Sigmoid colon (tissue), 4 donors: ENCODE data around the gene IRGC.

ENCODE experiments used
- EP300 ChIP-seq, 4 donors: sonication (generic); formaldehyde crosslinking; IDR thresholded peaks; one replicate each; pipeline ENCODE4 v1.6.1; 2017; ENCODE audit warnings: antibody characterized with exemption in 4 of 4
- POLR2A ChIP-seq, 2 donors: fragments of 450-650 bp; IDR thresholded peaks; one replicate each; pipeline ENCODE4 v1.6.1; 2016; ENCODE audit warnings: antibody characterized with exemption in 2 of 2, mild to moderate bottlenecking in 2 of 2, moderate library complexity in 2 of 2
- POLR2AphosphoS5 ChIP-seq, 4 donors: sonication (generic); formaldehyde crosslinking; IDR thresholded peaks; one replicate each; pipeline ENCODE4 v1.6.1; 2017; ENCODE audit warnings: antibody characterized with exemption in 4 of 4
- TF ChIP-seq, protein P1 (sequence below), 4 experiments: fragments of 450-650 bp in 3 of 4; fragments of 200-600 bp in 1 of 4; IDR thresholded peaks; one replicate each; pipeline ENCODE4 v1.5.1; 2016 to 2019; ENCODE audit warnings: antibody characterized with exemption in 4 of 4, mild to moderate bottlenecking in 3 of 4, moderate library complexity in 2 of 4

DNA sequence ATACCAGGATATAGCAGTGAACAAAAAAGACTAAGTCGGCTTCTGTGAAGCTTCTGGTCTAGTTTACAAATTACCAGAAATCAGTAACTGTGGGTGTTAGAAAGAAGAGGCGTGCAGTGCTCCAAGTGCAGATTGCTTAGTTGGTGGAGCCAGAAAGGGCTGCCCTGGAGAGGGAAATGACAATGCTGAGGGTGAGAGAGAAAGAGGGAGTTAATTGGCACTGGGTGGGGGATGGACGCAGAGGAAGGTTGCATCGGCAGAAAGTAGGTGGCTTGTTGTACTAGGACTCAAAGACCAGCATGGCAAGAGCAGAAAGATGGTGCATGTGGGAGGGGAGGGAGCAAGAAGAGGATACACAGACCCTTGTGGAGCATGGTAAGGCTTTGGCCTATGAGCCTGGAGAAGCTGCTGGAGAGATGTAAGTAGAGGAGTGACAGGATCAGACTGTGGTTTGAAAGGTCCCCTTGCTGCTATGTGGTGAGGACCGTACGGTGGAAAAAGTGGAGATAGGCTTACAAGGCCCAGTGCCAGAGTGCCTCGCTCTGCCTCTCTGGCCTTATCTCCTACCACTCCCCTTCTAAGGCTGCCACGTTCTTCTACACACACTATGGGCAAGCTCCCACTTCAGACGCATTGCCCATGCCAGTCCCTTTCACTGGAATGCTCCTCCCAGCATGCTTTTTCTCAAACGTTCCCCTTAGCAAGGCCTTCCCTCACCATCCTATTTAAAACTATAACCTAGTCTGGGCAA lies 25.4 kb downstream of the IRGC start:
- TF ChIP-seq, protein P1, sequence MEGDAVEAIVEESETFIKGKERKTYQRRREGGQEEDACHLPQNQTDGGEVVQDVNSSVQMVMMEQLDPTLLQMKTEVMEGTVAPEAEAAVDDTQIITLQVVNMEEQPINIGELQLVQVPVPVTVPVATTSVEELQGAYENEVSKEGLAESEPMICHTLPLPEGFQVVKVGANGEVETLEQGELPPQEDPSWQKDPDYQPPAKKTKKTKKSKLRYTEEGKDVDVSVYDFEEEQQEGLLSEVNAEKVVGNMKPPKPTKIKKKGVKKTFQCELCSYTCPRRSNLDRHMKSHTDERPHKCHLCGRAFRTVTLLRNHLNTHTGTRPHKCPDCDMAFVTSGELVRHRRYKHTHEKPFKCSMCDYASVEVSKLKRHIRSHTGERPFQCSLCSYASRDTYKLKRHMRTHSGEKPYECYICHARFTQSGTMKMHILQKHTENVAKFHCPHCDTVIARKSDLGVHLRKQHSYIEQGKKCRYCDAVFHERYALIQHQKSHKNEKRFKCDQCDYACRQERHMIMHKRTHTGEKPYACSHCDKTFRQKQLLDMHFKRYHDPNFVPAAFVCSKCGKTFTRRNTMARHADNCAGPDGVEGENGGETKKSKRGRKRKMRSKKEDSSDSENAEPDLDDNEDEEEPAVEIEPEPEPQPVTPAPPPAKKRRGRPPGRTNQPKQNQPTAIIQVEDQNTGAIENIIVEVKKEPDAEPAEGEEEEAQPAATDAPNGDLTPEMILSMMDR (IDR thresholded peaks at IDR 0.05) = no peak
- TF ChIP-seq EP300 (IDR thresholded peaks at IDR 0.05) = no peak
- no peak for TF ChIP-seq POLR2A (IDR thresholded peaks at IDR 0.05)
- no peak for TF ChIP-seq POLR2AphosphoS5 (IDR thresholded peaks at IDR 0.05)
